DND-41 (cell line): Measurements from ENCODE around the gene CDX1.

Experiments used
- CTCF ChIP-seq: IDR thresholded peaks from 2 replicates; pipeline ENCODE4 v1.5.1; 2012; ENCODE audit warnings: borderline replicate concordance, low read length, moderate library complexity, mild to moderate bottlenecking; ENCODE audit not compliant: poor library complexity, severe bottlenecking; ENCODE audit errors: extremely low read depth
- EZH2 ChIP-seq: IDR thresholded peaks from 3 replicates; pipeline ENCODE4 v1.6.1; 2012; ENCODE audit warnings: borderline replicate concordance, low read depth, mild to moderate bottlenecking, moderate library complexity, low read length, inconsistent platforms; ENCODE audit not compliant: severe bottlenecking

- TF ChIP-seq EZH2 (no peak), CTCF (no peak)
Measured at GRCh38 chr5:150203832-150204589, 37.4 kb downstream of the CDX1 start.
